Erythroblast (primary cell): Measurements from ENCODE around the gene ARFGAP3.

Source experiments
- GATA1 ChIP-seq: IDR thresholded peaks from 2 replicates; pipeline ENCODE4 v1.6.1; 2011; ENCODE audit warnings: low read depth, mild to moderate bottlenecking, control low read depth, low read length, moderate library complexity
- POLR2A ChIP-seq: IDR thresholded peaks from 2 replicates; pipeline ENCODE4 v1.6.1; 2011; ENCODE audit warnings: mild to moderate bottlenecking, low read length

DNA sequence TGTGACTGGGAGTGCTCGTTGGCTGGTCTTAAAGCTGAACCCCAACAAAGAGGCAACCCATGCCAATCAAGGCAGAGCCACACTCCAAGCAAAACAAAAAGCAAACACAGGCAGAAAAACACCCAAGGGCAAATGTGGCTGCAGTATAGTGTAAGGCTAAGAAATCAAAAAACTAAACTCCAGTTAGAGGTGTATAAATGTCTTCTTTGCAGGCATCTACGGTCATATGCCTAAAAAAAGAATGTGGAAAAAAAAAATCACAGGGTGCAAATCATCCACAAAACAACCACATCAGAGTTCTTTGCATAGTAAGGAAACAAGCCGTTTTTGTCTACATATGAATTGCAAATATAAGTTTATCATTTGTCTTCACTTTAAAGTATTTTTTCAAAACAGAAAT lies 27.8 kb downstream of the ARFGAP3 start:
- no peak for TF ChIP-seq POLR2A
- TF ChIP-seq GATA1 = no peak
